ENCODE measurements around the gene SLC22A31.
"Not testable (repeated sequence)": the region's sequence is repeated elsewhere in the genome, so short reads cannot be mapped to it uniquely, and the experiment has no call there.

SLC22A31 gene

DNA sequence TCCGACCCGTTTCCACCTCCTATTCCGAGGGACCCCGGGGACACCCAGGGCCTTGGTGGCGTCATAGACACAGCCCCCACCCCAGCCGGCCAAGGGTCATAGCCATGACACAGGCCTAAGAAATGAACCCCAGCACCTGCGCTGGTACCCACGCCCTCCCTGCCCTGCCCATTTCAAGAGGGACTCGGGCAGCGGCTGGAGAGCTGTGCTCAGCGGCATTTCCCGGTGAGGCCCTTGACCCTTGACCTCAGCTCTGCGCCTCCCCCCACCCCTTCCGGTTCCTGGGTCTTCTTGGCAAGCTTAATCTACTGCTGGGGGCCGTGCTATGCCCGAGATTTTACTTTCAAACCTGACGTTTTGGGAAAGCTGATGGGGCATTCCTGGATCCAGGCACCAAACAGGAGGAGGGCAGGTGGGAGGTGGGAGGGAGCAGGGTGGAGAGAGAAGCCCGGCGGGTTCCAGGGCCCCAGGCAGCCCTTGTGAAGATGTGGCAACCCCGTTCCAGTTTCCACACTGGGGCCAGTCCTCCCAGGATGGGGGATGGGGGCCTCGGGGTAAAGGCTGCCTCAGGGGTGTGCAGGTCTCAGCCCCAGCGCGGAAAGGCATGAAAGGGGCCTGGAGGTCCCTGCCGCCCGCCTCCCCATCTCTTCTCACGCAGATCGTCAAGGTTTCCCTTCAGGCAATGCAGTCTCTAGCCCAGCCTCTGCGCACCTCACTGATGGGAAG is at the start of gene SLC22A31:
Gene SLC22A31, minus strand, starts transcription at position 414 of the 726 bp plus-strand sequence. Its CDS starts 36 bp downstream, at position 378.
- Histone ChIP-seq H3K36me3 (ENCODE audit: control insufficient read depth, insufficient read depth, low read length) (no peaks in the 10 kb centered on the region), H3K4me1 (ENCODE audit: control insufficient read depth, insufficient read depth, low read length) (no peaks in the 10 kb centered on the region), H3K27me3 (ENCODE audit: control insufficient read depth, insufficient read depth, low read length) (peaks cover 27% of the 10 kb centered on the region), H3K9ac (ENCODE audit: low read length) (no peak within 1 kb of the TSS), H3K4me3 (ENCODE audit: low read length) (no peak within 1 kb of the TSS), H3K27ac (ENCODE audit: low read depth, low read length) (no peak within 1 kb of the TSS)

DNA sequence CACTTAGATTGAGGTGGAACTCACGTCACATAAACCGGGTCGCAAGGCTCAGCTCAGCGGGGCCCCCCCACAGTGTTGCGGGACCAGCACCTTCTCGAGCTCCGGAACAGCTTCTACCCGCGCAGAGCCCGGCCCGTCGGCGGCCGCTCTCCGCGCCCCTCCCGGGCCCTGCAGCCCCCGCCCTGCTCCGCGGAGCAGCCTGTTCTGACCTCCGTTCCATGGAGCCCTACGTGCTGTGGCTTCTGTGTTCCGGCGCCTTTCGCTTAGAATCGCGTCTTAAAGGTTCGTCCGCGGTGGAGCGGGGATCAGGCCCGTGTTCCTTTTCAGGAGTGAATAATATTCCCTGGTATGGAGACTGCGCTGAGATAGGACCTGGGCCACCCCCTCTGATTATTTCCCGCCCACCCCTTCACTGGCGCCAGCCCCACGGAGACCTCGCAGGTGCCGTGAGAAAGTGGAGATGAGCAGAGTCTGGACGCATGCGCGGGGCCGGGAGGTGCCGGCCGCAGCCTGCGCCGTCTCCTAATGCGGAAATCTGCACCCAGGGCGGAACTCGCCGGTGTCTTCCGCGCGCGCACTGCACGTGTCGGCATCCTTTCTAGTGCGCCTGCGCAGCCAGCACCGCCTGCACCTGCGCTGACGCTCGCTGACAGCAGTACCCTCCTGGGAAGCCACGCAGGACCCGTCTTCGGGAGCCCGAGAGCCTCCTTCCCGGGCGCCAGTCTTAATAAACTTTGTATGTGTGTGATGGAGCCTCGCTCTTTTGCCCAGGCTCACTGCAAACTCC is 48.1 kb upstream of the SLC22A31 start:
- Histone ChIP-seq H3K4me1 (ENCODE audit: control insufficient read depth, insufficient read depth, low read length) (peaks cover 5% of the 10 kb centered on the region), H3K27me3 (ENCODE audit: control insufficient read depth, insufficient read depth, low read length) (no peaks in the 10 kb centered on the region), H3K36me3 (ENCODE audit: control insufficient read depth, insufficient read depth, low read length) (no peaks in the 10 kb centered on the region), H3K4me3 (ENCODE audit: low read length) (peak overlapping the region; percentile 21), H3K27ac (ENCODE audit: low read depth, low read length) (no peak overlapping the region), H3K9ac (ENCODE audit: low read length) (no peak overlapping the region)

DNA sequence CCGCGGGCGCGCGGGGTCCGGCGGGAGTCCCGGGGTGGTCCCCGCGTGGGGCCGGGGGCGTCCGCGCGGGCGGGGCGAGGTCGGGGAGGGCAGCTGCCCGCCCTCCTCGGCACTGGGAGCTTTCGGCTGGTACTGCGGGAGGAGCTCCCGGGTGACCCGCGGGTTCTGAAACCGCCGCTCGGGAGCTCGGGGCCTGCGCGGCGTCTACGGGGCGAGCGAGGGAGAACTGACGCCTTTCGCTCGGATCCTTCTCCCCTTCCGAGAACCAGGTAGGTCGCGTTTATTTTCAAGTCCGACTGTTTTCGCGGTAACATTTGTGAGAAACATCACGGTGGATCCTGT is 47.4 kb upstream of the SLC22A31 start:
- H3K9ac ChIP-seq (ENCODE audit: low read length); H3K27ac ChIP-seq (ENCODE audit: low read depth, low read length); H3K4me1 ChIP-seq (ENCODE audit: control insufficient read depth, insufficient read depth, low read length); H3K36me3 ChIP-seq (ENCODE audit: control insufficient read depth, insufficient read depth, low read length); H3K27me3 ChIP-seq (ENCODE audit: control insufficient read depth, insufficient read depth, low read length): not testable (repeated sequence)
- peak overlapping the region; percentile 21 for H3K4me3 ChIP-seq (ENCODE audit: low read length)

DNA sequence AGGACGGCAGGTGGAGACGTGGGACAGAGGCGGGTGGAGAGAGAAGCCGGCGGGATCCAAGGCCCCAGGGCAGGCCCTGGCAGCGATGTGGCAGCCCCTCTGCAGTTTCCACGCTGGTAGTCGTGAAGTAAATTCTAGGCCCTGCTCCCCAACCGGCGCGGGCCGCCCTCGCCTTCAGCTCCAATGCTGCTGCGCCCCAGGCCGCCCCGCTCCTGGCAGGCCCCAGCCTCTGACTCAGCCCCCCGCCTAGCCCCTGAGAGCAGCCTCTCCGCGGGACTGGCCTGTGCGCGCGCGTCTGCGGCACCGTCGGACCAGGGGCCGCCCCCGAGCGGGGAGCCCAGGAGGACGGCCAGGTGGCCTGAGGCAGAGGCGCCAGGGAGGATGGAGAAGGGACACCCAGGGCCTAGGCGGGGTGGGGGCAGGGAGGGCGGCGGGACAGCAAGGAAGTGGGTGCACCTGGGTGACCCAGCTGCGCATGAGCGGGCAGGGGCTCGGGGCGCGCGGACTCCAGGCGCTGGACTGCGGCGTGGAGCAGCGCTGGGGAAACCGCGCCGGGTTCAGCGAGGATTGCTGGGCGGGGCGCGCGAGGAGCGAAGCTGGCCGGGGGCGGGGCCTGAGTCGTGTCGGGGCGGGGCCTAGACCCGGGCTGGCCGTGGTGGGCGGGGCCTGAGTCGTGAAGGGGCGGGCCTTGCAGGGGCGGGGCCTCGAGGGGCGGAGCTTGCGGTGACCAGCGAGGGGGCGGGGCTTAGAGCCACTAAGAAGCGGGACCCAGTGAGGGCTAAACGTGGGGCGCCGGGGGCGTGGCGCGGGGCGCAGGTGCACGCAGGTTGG is 46.8 kb upstream of the SLC22A31 start:
- Histone ChIP-seq H3K27ac (ENCODE audit: low read depth, low read length) (no peak overlapping the region), H3K4me1 (ENCODE audit: control insufficient read depth, insufficient read depth, low read length) (peaks cover 5% of the 10 kb centered on the region), H3K27me3 (ENCODE audit: control insufficient read depth, insufficient read depth, low read length) (no peaks in the 10 kb centered on the region), H3K9ac (ENCODE audit: low read length) (no peak overlapping the region), H3K4me3 (ENCODE audit: low read length) (peak overlapping the region; percentile 45), H3K36me3 (ENCODE audit: control insufficient read depth, insufficient read depth, low read length) (no peaks in the 10 kb centered on the region)

DNA sequence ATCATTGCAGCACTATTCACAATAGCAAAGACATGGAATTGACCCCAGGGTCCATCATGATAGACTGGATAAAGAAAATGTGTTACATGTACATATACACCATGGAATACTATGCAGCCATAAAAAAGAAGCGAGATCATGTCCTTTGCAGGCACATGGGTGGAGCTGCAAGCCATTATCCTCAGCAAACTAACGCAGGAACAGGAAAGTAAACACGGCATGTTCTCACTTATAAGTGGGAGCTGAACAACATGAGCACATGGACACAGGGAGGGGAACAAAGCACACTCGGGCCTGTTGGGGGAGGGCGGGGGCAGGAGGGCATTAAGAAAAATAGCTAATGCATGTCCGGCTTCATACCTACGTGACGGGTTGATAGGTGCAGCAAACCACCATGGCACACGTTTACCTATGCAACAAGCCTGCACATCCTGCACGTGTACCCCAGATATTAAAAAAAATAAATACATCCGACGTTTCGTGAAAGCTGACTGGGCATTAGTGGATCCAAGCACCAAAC is 46.1 kb upstream of the SLC22A31 start:
- Histone ChIP-seq H3K4me3 (ENCODE audit: low read length) (peak overlapping the region; percentile 45), H3K4me1 (ENCODE audit: control insufficient read depth, insufficient read depth, low read length) (peaks cover 5% of the 10 kb centered on the region), H3K36me3 (ENCODE audit: control insufficient read depth, insufficient read depth, low read length) (no peaks in the 10 kb centered on the region), H3K9ac (ENCODE audit: low read length) (no peak overlapping the region), H3K27ac (ENCODE audit: low read depth, low read length) (no peak overlapping the region), H3K27me3 (ENCODE audit: control insufficient read depth, insufficient read depth, low read length) (no peaks in the 10 kb centered on the region)

DNA sequence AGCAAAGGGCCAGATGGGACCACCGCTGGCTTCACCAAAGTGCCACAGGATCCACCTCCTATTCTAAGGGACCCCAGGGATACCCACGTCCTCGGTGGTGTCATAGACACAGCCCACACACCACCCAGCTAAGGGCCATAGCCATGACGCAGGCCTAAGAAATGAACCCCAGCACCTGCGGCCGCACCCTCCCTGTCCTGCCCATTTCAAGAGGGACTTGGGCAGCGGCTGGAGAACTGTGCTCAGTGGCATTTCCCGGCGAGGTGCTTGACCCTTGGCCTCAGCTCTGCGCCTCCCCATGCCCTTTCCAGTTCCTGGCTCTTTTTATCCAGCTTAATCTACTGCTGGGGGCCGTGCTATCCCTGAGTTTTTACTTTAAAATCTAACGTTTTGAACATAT is 44.4 kb upstream of the SLC22A31 start:
- Histone ChIP-seq H3K4me3 (ENCODE audit: low read length) (no peak overlapping the region), H3K27ac (ENCODE audit: low read depth, low read length) (no peak overlapping the region), H3K9ac (ENCODE audit: low read length) (no peak overlapping the region), H3K27me3 (ENCODE audit: control insufficient read depth, insufficient read depth, low read length) (no peaks in the 10 kb centered on the region), H3K36me3 (ENCODE audit: control insufficient read depth, insufficient read depth, low read length) (no peaks in the 10 kb centered on the region), H3K4me1 (ENCODE audit: control insufficient read depth, insufficient read depth, low read length) (peaks cover 5% of the 10 kb centered on the region)

DNA sequence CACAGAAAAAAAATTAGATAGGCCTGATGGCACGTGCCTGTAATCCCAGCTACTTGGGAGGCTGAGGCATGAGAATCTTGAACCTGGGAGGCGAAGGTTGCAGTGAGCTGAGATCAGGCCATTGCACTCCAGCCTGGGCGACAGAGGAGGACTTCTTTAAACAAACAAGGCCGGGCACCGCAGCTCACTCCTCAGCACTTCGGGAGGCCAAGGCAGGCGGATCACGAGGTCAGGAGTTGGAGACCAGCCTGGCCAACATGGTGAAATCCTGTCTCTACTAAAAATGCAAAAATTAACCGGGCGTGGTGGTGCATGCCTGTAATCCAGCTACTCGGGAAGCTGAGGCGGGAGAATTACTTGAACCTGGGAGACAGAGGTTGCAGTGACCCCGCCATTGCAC is 43.9 kb upstream of the SLC22A31 start:
- H3K9ac ChIP-seq (ENCODE audit: low read length); H3K4me1 ChIP-seq (ENCODE audit: control insufficient read depth, insufficient read depth, low read length); H3K27ac ChIP-seq (ENCODE audit: low read depth, low read length); H3K27me3 ChIP-seq (ENCODE audit: control insufficient read depth, insufficient read depth, low read length); H3K4me3 ChIP-seq (ENCODE audit: low read length); H3K36me3 ChIP-seq (ENCODE audit: control insufficient read depth, insufficient read depth, low read length): not testable (repeated sequence)

DNA sequence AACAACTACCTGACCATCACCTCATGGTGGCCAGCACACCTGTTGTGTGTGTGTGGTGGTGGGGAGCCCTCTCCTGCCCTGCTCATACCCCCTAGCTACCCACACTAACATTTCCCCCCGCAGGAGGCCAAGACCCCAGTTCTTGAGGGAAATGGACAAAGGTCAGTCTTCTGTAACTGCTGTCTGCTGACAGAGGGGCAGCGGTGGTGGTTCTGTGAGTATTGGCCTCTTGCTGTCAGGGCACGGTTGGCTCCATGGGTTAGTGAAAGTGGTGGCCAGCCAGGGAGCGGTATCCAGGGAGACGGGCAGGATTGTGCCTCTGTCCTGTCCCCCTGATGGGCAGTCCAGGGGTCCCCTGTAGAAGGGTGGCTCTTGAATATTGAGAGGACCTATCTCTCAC is 43.3 kb upstream of the SLC22A31 start:
- H3K4me3 ChIP-seq (ENCODE audit: low read length) = no peak overlapping the region
- H3K27ac ChIP-seq (ENCODE audit: low read depth, low read length) = no peak overlapping the region
- no peaks in the 10 kb centered on the region for H3K36me3 ChIP-seq (ENCODE audit: control insufficient read depth, insufficient read depth, low read length)
- peaks cover 5% of the 10 kb centered on the region for H3K4me1 ChIP-seq (ENCODE audit: control insufficient read depth, insufficient read depth, low read length)
- no peak overlapping the region for H3K9ac ChIP-seq (ENCODE audit: low read length)
- H3K27me3 ChIP-seq (ENCODE audit: control insufficient read depth, insufficient read depth, low read length) = no peaks in the 10 kb centered on the region

DNA sequence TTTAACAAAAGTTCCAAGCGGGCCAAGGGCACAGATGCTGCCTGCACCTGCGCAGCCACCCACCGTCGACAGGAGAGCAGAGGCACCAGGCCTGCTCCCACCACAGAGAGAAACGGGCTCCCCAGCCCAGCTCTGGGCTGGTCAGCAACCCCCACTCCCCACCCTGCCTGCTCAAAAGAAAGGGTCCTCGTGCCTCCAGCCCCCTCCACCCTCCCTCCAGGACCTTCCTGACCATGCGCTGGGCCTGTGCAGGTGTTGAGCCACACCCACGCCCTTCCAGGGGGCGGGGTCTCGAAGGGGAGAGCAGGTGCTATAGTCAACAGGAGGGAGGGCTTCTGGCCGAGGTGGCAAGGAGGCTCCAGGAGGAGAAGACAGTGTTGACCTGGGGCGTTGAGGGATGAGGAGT is 42.5 kb upstream of the SLC22A31 start:
- Histone ChIP-seq H3K4me1 (ENCODE audit: control insufficient read depth, insufficient read depth, low read length) (peaks cover 5% of the 10 kb centered on the region), H3K36me3 (ENCODE audit: control insufficient read depth, insufficient read depth, low read length) (no peaks in the 10 kb centered on the region), H3K27me3 (ENCODE audit: control insufficient read depth, insufficient read depth, low read length) (no peaks in the 10 kb centered on the region), H3K27ac (ENCODE audit: low read depth, low read length) (no peak overlapping the region), H3K9ac (ENCODE audit: low read length) (no peak overlapping the region), H3K4me3 (ENCODE audit: low read length) (no peak overlapping the region)

DNA sequence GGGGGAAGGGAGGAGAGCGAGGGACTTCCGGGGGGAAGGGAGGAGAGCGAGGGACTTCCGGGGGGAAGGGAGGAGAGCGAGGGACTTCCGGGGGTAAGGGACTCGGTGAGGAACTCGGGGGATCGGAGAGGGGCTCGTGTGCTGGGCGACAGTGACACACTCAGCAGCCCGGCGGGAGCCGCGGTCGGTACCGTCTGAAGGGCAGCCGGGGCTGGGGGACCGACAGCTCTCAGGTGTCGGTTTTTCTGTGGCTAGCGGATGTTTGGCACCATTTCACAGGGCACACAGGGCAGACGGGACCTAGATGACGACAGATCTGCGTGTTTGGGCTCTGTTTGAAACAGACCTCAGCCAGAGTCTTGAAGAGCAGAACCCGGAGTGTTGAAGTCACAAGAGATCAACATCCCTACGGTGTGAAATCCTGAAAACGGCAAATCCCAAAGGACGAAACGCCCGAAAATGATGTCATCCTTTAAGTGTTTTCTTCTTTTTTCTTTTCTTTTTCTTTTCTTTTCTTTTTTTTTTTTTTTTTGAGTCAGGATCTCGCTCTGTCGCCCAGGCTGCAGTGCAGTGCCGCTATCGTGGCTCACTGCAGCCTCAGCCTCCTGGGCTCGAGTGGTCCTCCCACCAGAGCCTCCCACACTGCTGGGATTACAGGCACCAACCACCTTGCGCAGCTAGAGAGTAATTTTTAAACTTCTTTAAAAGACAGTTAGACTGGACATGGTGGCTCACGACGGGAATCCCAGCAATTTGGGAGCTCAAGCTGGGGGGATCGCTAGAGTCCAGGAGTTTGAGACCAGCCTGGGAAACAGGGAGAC is 41.1 kb upstream of the SLC22A31 start:
- peak overlapping the region; percentile 91 for H3K27ac ChIP-seq (ENCODE audit: low read depth, low read length)
- H3K36me3 ChIP-seq (ENCODE audit: control insufficient read depth, insufficient read depth, low read length) = no peaks in the 10 kb centered on the region

DNA sequence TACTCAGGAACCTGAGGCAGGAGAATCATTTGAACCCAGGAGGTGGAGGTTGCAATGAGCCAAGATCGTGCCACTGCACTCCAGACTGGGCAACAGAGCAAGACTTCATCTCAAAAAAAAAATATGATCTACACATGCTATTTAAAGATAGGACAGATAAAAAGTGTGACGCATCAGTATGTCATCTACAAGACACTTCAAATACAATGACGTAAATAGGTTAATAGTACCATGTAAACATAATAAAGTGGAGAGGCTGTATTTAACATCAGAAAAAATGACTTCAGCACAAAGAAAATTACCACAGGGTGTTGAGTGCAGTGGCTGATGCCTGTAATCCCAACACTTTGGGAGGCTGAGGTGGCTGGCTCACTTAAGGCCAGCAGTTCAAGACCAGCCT is 37.4 kb upstream of the SLC22A31 start:
- H3K4me1 ChIP-seq (ENCODE audit: control insufficient read depth, insufficient read depth, low read length) = no peaks in the 10 kb centered on the region
- H3K27me3 ChIP-seq (ENCODE audit: control insufficient read depth, insufficient read depth, low read length) = no peaks in the 10 kb centered on the region
- H3K9ac ChIP-seq (ENCODE audit: low read length) = no peak overlapping the region
- H3K4me3 ChIP-seq (ENCODE audit: low read length) = no peak overlapping the region
- no peak overlapping the region for H3K27ac ChIP-seq (ENCODE audit: low read depth, low read length)
- peaks cover 7% of the 10 kb centered on the region for H3K36me3 ChIP-seq (ENCODE audit: control insufficient read depth, insufficient read depth, low read length)

More for the DNA sequence above, 41.1 kb upstream of the SLC22A31 start:
- H3K9ac ChIP-seq (ENCODE audit: low read length) = peak overlapping the region; percentile 58
- H3K27me3 ChIP-seq (ENCODE audit: control insufficient read depth, insufficient read depth, low read length) = no peaks in the 10 kb centered on the region
- peaks cover under 1% of the 10 kb centered on the region for H3K4me1 ChIP-seq (ENCODE audit: control insufficient read depth, insufficient read depth, low read length)
- peak overlapping the region; percentile 89 for H3K4me3 ChIP-seq (ENCODE audit: low read length)

All from rectal smooth muscle tissue (tissue), 1 donor.